Measurements from ENCODE around the gene FIZ1.
A peak's percentile ranks its signal among the peaks of the same experiment; 100 is the strongest.

Gene FIZ1

GRCh38 chr19:55602104-55603001, 3.0 kb upstream of the FIZ1 start:
- H3K9ac ChIP-seq (ENCODE audit: low read length), result no peak overlapping the region

GRCh38 chr19:55601084-55601483, 1.8 kb upstream of the FIZ1 start:
- H2AFZ ChIP-seq (ENCODE audit: low read length), result 0 out of 2 replicates have a peak overlapping the region, but pooled peaks have one; percentile 40
- H3K79me2 ChIP-seq (ENCODE audit: low read length), result 0 out of 2 replicates have a peak, but pooled peaks cover 7% of the 10 kb centered on the region
- no peaks in the 10 kb centered on the region for H3K36me3 ChIP-seq (replicated peaks; ENCODE audit: insufficient read depth, low read length)
- no peak overlapping the region for H3K27ac ChIP-seq (ENCODE audit: low read length)
- no peaks in the 10 kb centered on the region for H4K20me1 ChIP-seq (ENCODE audit: insufficient read depth, low read length)
- H3K9me2 ChIP-seq (replicated peaks; ENCODE audit: insufficient read depth, low read length), result no peaks in the 10 kb centered on the region
- H3K4me2 ChIP-seq (ENCODE audit: low read depth, low read length), result peak overlapping the region; percentile 88
- H3K27me3 ChIP-seq (replicated peaks; ENCODE audit: insufficient read depth, low read length), result no peaks in the 10 kb centered on the region
- TF ChIP-seq CTCF (IDR thresholded peaks at IDR 0.05; ENCODE audit: low read length) (no peak), EZH2 (optimal IDR thresholded peaks at IDR 0.05; ENCODE audit: low read depth, low read length) (no peak), EZH2phosphoT487 (IDR thresholded peaks at IDR 0.05; ENCODE audit: low read length) (no peak)
- H3K4me1 ChIP-seq (ENCODE audit: low read length), result peaks cover 12% of the 10 kb centered on the region; the same call in 1 of the 2 replicates
- no peak for DNase-seq
- H3K9ac ChIP-seq (ENCODE audit: low read length), result peak overlapping the region; percentile 68; the same call in 1 of the 2 replicates
- no peaks in the 10 kb centered on the region for H3K9me3 ChIP-seq (replicated peaks; ENCODE audit: insufficient read depth, low read length)
- peak overlapping the region; percentile 66 for H3K4me3 ChIP-seq (ENCODE audit: low read length)
- peaks cover 35% of the 10 kb centered on the region for H3F3A ChIP-seq (ENCODE audit: insufficient read depth, low read length)

More at GRCh38 chr19:55602104-55603001, 3.0 kb upstream of the FIZ1 start:
- Histone ChIP-seq H3K9me2 (replicated peaks; ENCODE audit: insufficient read depth, low read length) (no peaks in the 10 kb centered on the region), H3K36me3 (replicated peaks; ENCODE audit: insufficient read depth, low read length) (no peaks in the 10 kb centered on the region), H3K4me2 (ENCODE audit: low read depth, low read length) (no peak overlapping the region), H3K79me2 (ENCODE audit: low read length) (peaks cover 18% of the 10 kb centered on the region), H3K9me3 (replicated peaks; ENCODE audit: insufficient read depth, low read length) (no peaks in the 10 kb centered on the region), H3F3A (ENCODE audit: insufficient read depth, low read length) (peaks cover 37% of the 10 kb centered on the region), H3K27ac (ENCODE audit: low read length) (no peak overlapping the region), H3K27me3 (replicated peaks; ENCODE audit: insufficient read depth, low read length) (no peaks in the 10 kb centered on the region), H2AFZ (ENCODE audit: low read length) (no peak overlapping the region), H4K20me1 (ENCODE audit: insufficient read depth, low read length) (no peaks in the 10 kb centered on the region), H3K4me3 (ENCODE audit: low read length) (no peak overlapping the region), H3K4me1 (ENCODE audit: low read length) (peaks cover 18% of the 10 kb centered on the region)
- DNase-seq, result no peak
- TF ChIP-seq CTCF (IDR thresholded peaks at IDR 0.05; ENCODE audit: low read length), result no peak
- no peak for TF ChIP-seq EZH2 (optimal IDR thresholded peaks at IDR 0.05; ENCODE audit: low read depth, low read length)
- TF ChIP-seq EZH2phosphoT487 (IDR thresholded peaks at IDR 0.05; ENCODE audit: low read length), result no peak

- Histone ChIP-seq H3K27me3 (replicated peaks; ENCODE audit: insufficient read depth, low read length) (no peaks in the 10 kb centered on the region), H3K9me2 (replicated peaks; ENCODE audit: insufficient read depth, low read length) (no peaks in the 10 kb centered on the region), H3K79me2 (ENCODE audit: low read length) (0 out of 2 replicates have a peak, but pooled peaks cover 7% of the 10 kb centered on the region), H3K4me1 (ENCODE audit: low read length) (peaks cover 12% of the 10 kb centered on the region; the same call in 1 of the 2 replicates), H3K9ac (ENCODE audit: low read length) (peak overlapping the region; percentile 68; the same call in 1 of the 2 replicates), H3F3A (ENCODE audit: insufficient read depth, low read length) (peaks cover 31% of the 10 kb centered on the region), H3K9me3 (replicated peaks; ENCODE audit: insufficient read depth, low read length) (no peaks in the 10 kb centered on the region), H4K20me1 (ENCODE audit: insufficient read depth, low read length) (no peaks in the 10 kb centered on the region), H3K27ac (ENCODE audit: low read length) (no peak overlapping the region), H3K36me3 (replicated peaks; ENCODE audit: insufficient read depth, low read length) (no peaks in the 10 kb centered on the region), H3K4me2 (ENCODE audit: low read depth, low read length) (peak overlapping the region; percentile 88), H2AFZ (ENCODE audit: low read length) (peak overlapping the region; percentile 40; the same call in 1 of the 2 replicates), H3K4me3 (ENCODE audit: low read length) (peak overlapping the region; percentile 66)
- TF ChIP-seq EZH2 (optimal IDR thresholded peaks at IDR 0.05; ENCODE audit: low read depth, low read length) (no peak), EZH2phosphoT487 (IDR thresholded peaks at IDR 0.05; ENCODE audit: low read length) (no peak), CTCF (IDR thresholded peaks at IDR 0.05; ENCODE audit: low read length) (no peak)
- DNase-seq, result no peak
Measured at GRCh38 chr19:55600662-55601028, 1.3 kb upstream of the FIZ1 start.
